ENCODE measurements around the gene SFSWAP.
A peak's percentile ranks its signal among the peaks of the same experiment; 100 is the strongest.
"Not testable (repeated sequence)": the region's sequence is repeated elsewhere in the genome, so short reads cannot be mapped to it uniquely, and the experiment has no call there.

Gene SFSWAP

GRCh38 chr12:131765961-131766360 is 55.1 kb downstream of the SFSWAP start:
- no peak for DNase-seq

- no peak for DNase-seq
Observed at GRCh38 chr12:131766382-131767107, 55.7 kb downstream of the SFSWAP start.

- DNase-seq = no peak
Observed at GRCh38 chr12:131770120-131770519, 59.2 kb downstream of the SFSWAP start.

GRCh38 chr12:131771965-131772364 is 61.1 kb downstream of the SFSWAP start:
- no peak for DNase-seq

GRCh38 chr12:131773582-131774221 is 62.8 kb downstream of the SFSWAP start:
- DNase-seq = peak; percentile 62

GRCh38 chr12:131774576-131775391 is 63.9 kb downstream of the SFSWAP start:
- peak; percentile 48 for DNase-seq

- DNase-seq = peak; percentile 47
Observed at GRCh38 chr12:131775392-131776236, 64.7 kb downstream of the SFSWAP start.

GRCh38 chr12:131776237-131776889 is 65.5 kb downstream of the SFSWAP start:
- DNase-seq = peak; percentile 60

GRCh38 chr12:131777269-131777668 is 66.4 kb downstream of the SFSWAP start:
- not testable (repeated sequence) for DNase-seq

GRCh38 chr12:131779027-131779426 is 68.1 kb downstream of the SFSWAP start:
- peak; percentile 27 for DNase-seq

GRCh38 chr12:131782061-131782460 is 71.2 kb downstream of the SFSWAP start:
- no peak for DNase-seq

GRCh38 chr12:131783915-131784541 is 73.1 kb downstream of the SFSWAP start:
- peak; percentile 31 for DNase-seq

GRCh38 chr12:131784909-131785762 is 74.2 kb downstream of the SFSWAP start:
- DNase-seq = peak; percentile 28

GRCh38 chr12:131785763-131786330 is 75.0 kb downstream of the SFSWAP start:
- no peak for DNase-seq

- no peak for DNase-seq
Observed at GRCh38 chr12:131786331-131786730, 75.4 kb downstream of the SFSWAP start.

- no peak for DNase-seq
Observed at GRCh38 chr12:131787143-131787660, 76.3 kb downstream of the SFSWAP start.

GRCh38 chr12:131788070-131788469 is 77.2 kb downstream of the SFSWAP start:
- no peak for DNase-seq

- no peak for DNase-seq
Observed at GRCh38 chr12:131789638-131790037, 78.7 kb downstream of the SFSWAP start.

GRCh38 chr12:131793243-131794022 is 82.5 kb downstream of the SFSWAP start:
- DNase-seq = no peak

Data from activated effector memory CD4-positive, alpha-beta T cell treated with anti-CD3 and anti-CD28 coated beads, Interleukin-2, amount 50 U/mL, for 16 hours (primary cell).